Keratinocyte (primary cell): ENCODE data around the gene CD44.

Experiments
- CTCF ChIP-seq, 3 experiments: IDR thresholded peaks in 1 of 3; conservative IDR thresholded peaks in 1 of 3; optimal IDR thresholded peaks in 1 of 3; 2 replicates in 2 of 3; 3 replicates in 1 of 3; pipeline versions ENCODE3 to v1.5.1; 2011; ENCODE audit warnings: low read length in 3 of 3, mild to moderate bottlenecking in 3 of 3, moderate library complexity in 2 of 3, control low read depth in 1 of 3, inconsistent platforms in 1 of 3; ENCODE audit not compliant: insufficient read depth in 2 of 3; ENCODE audit errors: extremely low read depth in 1 of 3
- EZH2 ChIP-seq: IDR thresholded peaks from one replicate; pipeline ENCODE4 v1.6.1; 2012; ENCODE audit warnings: inconsistent platforms, mild to moderate bottlenecking, low read length, moderate library complexity

DNA sequence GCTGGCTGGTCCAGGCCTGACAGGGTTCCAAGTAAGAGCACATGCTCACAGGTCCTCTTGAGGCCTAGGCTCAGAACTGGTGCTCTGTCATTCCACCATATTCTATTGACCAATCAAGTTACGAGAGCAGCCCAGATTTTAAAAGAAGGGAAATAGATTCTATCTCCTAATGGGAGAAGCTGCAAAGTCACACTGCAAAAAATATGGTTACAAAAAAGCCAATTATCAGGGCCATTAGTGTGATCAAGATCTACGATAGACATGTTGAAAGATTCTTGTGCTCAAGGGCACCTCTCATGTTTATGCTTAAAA lies 96.1 kb downstream of the CD44 start:
- TF ChIP-seq CTCF (optimal IDR thresholded peaks at IDR 0.05 in 1 of 3, IDR thresholded peaks at IDR 0.05 in 1 of 3, conservative IDR thresholded peaks at IDR 0.05 in 1 of 3; ENCODE audit: extremely low read depth in 1 of 3, insufficient read depth in 2 of 3, low read length in 3 of 3) = no peak
- no peak for TF ChIP-seq EZH2
